Measurements from ENCODE around the gene CROCC2. TPM values are rescaled to one million over a fixed set of nuclear protein-coding genes. Genes with fewer than 3 reads are reported as not detected.

CROCC2 gene
- total RNA-seq, 4 donors from 2014 or later, result 0.79 to 2.6 (median 1.8) TPM; not detected in 1

DNA sequence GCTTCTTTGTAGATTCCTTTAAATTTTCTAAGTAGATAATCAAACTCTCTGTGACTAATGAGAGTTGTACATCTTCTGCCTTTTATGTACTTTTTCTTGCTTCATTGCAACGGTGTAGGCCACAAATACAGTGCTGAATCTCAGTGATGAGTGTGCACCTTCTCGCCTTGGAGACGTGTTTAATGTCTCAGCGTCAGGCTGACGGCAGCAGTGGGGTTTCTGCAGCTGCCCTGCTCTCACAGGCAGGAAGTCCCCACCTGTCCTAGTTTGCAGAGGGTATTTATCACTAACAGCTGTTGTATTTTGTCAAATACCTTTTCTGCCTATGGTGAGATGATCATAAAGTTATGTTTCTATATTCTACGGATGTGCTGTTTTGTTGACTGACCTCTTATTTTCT lies 24.2 kb upstream of the CROCC2 start:
- Histone ChIP-seq H3K9me3 (no peaks in the 10 kb centered on the region), H3K4me1 (no peaks in the 10 kb centered on the region), H3K27me3 (no peaks in the 10 kb centered on the region), H3K36me3 (no peaks in the 10 kb centered on the region), H3K27ac (no peak overlapping the region), H3K4me3 (no peak overlapping the region)
- no peak for DNase-seq
- intact Hi-C loops (cut with DNase I; ENCODE audit: low total_unique reads), result no loop called here
- no peak for TF ChIP-seq POLR2A (IDR thresholded peaks at IDR 0.05)
- TF ChIP-seq, protein P1, sequence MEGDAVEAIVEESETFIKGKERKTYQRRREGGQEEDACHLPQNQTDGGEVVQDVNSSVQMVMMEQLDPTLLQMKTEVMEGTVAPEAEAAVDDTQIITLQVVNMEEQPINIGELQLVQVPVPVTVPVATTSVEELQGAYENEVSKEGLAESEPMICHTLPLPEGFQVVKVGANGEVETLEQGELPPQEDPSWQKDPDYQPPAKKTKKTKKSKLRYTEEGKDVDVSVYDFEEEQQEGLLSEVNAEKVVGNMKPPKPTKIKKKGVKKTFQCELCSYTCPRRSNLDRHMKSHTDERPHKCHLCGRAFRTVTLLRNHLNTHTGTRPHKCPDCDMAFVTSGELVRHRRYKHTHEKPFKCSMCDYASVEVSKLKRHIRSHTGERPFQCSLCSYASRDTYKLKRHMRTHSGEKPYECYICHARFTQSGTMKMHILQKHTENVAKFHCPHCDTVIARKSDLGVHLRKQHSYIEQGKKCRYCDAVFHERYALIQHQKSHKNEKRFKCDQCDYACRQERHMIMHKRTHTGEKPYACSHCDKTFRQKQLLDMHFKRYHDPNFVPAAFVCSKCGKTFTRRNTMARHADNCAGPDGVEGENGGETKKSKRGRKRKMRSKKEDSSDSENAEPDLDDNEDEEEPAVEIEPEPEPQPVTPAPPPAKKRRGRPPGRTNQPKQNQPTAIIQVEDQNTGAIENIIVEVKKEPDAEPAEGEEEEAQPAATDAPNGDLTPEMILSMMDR (IDR thresholded peaks at IDR 0.05), result no peak

DNA sequence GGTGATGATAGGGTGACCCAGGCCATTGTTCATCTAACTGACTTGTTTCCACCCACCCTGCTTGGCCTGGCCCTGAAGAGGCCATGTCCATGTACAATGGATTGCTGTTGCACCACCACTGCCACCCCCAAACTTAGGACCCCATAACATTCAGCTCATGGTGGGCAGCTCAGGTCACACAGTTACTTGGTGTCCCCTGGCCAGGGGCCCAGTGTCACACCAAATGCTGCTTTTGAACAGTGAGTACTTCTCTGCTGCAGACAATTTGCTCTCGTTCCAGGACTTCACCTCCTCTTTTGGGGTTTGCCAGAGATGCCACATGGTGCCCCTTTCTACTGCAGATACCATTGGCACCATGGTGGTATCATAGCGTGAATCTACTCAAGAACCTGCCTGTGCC lies 21.9 kb upstream of the CROCC2 start:
- no peaks in the 10 kb centered on the region for H3K9me3 ChIP-seq
- no peak overlapping the region for H3K4me3 ChIP-seq
- TF ChIP-seq, protein P1 (IDR thresholded peaks at IDR 0.05), result no peak
- TF ChIP-seq POLR2A (IDR thresholded peaks at IDR 0.05), result no peak
- H3K4me1 ChIP-seq, result no peaks in the 10 kb centered on the region
- DNase-seq, result no peak
- no peaks in the 10 kb centered on the region for H3K27me3 ChIP-seq
- intact Hi-C loops (cut with DNase I; ENCODE audit: low total_unique reads), result no loop called here
- H3K36me3 ChIP-seq, result no peaks in the 10 kb centered on the region
- H3K27ac ChIP-seq, result no peak overlapping the region

DNA sequence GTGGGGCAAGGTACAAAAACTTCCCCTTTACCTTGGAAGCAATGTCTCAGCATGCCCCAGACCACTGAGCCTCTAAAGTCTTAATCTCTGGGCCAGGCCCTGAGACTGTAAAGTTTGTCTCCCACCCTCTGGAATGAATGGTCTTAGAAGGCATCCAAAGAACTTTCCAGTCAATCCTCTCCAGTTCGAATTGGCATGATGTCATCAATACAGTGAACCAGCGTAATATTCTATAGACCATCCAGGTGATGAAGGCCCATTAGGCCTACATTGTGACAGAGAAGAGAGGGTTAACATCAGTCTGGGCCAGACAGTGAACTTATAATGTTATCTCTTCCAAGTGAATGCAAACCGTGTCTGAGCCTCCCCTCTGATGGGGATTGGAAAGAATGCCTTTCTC lies 21.4 kb upstream of the CROCC2 start:
- intact Hi-C loops (cut with DNase I; ENCODE audit: low total_unique reads), result no loop called here
- Histone ChIP-seq H3K27me3 (no peaks in the 10 kb centered on the region), H3K4me3 (no peak overlapping the region), H3K27ac (no peak overlapping the region), H3K9me3 (no peaks in the 10 kb centered on the region), H3K36me3 (no peaks in the 10 kb centered on the region), H3K4me1 (no peaks in the 10 kb centered on the region)
- DNase-seq, result no peak
- no peak for TF ChIP-seq POLR2A (IDR thresholded peaks at IDR 0.05)

DNA sequence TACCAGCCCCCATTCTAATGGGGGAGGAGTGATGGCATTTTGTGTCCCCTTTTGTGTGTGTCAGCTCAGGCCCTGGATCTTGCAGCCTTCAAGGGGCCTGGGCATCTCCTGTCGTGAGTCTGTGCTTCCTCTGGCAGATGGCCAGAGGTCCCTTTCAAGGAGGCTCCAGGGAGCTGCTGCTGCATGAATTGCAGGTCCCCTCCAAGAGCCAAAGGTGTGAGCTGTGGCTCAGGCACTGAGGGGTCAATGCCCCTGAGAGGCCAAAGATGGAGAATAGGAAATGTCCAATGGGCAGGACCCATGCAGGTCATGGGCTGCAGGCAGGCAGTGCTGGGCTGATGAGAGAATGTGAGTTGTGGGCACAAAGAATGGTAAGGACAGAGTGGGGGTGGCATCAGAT lies 20.6 kb upstream of the CROCC2 start:
- Histone ChIP-seq H3K27ac (no peak overlapping the region), H3K27me3 (no peaks in the 10 kb centered on the region), H3K4me3 (no peak overlapping the region), H3K4me1 (no peaks in the 10 kb centered on the region), H3K9me3 (no peaks in the 10 kb centered on the region), H3K36me3 (no peaks in the 10 kb centered on the region)
- DNase-seq, result no peak
- no peak for TF ChIP-seq POLR2A (IDR thresholded peaks at IDR 0.05)
- TF ChIP-seq, protein P1 (IDR thresholded peaks at IDR 0.05), result no peak
- intact Hi-C loops (cut with DNase I; ENCODE audit: low total_unique reads), result no loop called here

DNA sequence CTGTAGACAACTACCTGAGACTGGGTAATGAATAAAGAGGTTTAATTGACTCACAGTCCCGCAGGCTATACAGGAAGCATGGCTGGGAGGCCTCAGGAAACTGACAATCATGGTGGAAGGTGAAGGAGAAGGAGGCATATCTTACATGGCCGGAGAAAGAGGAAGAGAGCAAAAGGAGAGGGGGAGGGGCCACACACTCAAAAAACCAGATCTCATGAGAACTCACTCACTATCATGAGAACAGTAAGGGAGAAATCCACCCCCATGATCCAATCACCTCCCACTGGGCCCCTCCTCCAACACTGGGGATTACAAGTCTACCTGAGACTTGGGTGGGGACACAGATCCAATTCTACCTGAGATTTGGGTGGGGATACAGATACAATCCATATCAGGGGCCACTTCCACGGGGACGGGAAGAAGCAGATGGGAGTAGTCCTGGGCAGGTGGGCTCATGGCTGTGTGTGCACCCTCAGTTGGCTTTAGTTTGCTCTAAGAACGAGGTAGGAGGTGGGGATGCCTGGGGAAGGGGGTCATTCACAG lies 20.0 kb upstream of the CROCC2 start:
- H3K36me3 ChIP-seq, result no peaks in the 10 kb centered on the region
- no peak overlapping the region for H3K27ac ChIP-seq
- no peak overlapping the region for H3K4me3 ChIP-seq
- H3K27me3 ChIP-seq, result no peaks in the 10 kb centered on the region
- no peak for DNase-seq
- no peaks in the 10 kb centered on the region for H3K4me1 ChIP-seq
- no peaks in the 10 kb centered on the region for H3K9me3 ChIP-seq
- TF ChIP-seq, protein P1 (IDR thresholded peaks at IDR 0.05), result no peak
- TF ChIP-seq POLR2A (IDR thresholded peaks at IDR 0.05), result no peak
- intact Hi-C loops (cut with DNase I; ENCODE audit: low total_unique reads), result no loop called here
